Trophoblast cell (in vitro differentiated cells and primary cell): ENCODE data around the gene ANO10.
"Not testable (repeated sequence)": the region's sequence is repeated elsewhere in the genome, so short reads cannot be mapped to it uniquely, and the experiment has no call there.

Experiments used
- DNase-seq, 2 donors: peaks; one replicate each; pipeline ENCODE4 v3.0.0-alpha.2; 2016
- H2AFZ ChIP-seq: 2 replicates; pipeline ENCODE4 v1.6.1; 2013; ENCODE audit warnings: low read length, moderate library complexity, mild to moderate bottlenecking; ENCODE audit not compliant: insufficient read depth, poor library complexity
- H2AK5ac ChIP-seq: 2 replicates; pipeline ENCODE4 v1.6.1; 2013; ENCODE audit warnings: mild to moderate bottlenecking, low read length
- H2BK120ac ChIP-seq: 2 replicates; pipeline ENCODE4 v1.6.1; 2013; ENCODE audit warnings: low read length, mild to moderate bottlenecking, moderate library complexity; ENCODE audit not compliant: insufficient read depth, poor library complexity
- H2BK12ac ChIP-seq: 2 replicates; pipeline ENCODE4 v1.6.1; 2013; ENCODE audit warnings: mild to moderate bottlenecking, low read length, moderate library complexity
- H2BK5ac ChIP-seq: 2 replicates; pipeline ENCODE4 v1.6.1; 2013; ENCODE audit warnings: low read length, low read depth, moderate library complexity, mild to moderate bottlenecking; ENCODE audit not compliant: poor library complexity
- H3K14ac ChIP-seq: 2 replicates; pipeline ENCODE4 v1.6.1; 2013; ENCODE audit warnings: mild to moderate bottlenecking, low read length
- H3K18ac ChIP-seq: 2 replicates; pipeline ENCODE4 v1.6.1; 2013; ENCODE audit warnings: mild to moderate bottlenecking, low read length
- H3K23ac ChIP-seq: 2 replicates; pipeline ENCODE4 v1.6.1; 2013; ENCODE audit warnings: low read length
- H3K27ac ChIP-seq: 2 replicates; pipeline ENCODE4 v1.5.1; 2013; ENCODE audit warnings: low read depth, mild to moderate bottlenecking, inconsistent platforms, low read length, moderate library complexity
- H3K27me3 ChIP-seq: 2 replicates; pipeline ENCODE4 v1.6.1; 2013; ENCODE audit warnings: inconsistent platforms, mild to moderate bottlenecking, low read length, moderate library complexity; ENCODE audit not compliant: insufficient read depth
- H3K36me3 ChIP-seq, 2 experiments: 1 replicate in 1 of 2; 2 replicates in 1 of 2; pipeline ENCODE4 v1.6.1; 2013; ENCODE audit warnings: low read length in 2 of 2, mild to moderate bottlenecking in 2 of 2, moderate library complexity in 1 of 2; ENCODE audit not compliant: insufficient read depth in 2 of 2, control insufficient read depth in 1 of 2
- H3K4ac ChIP-seq: 2 replicates; pipeline ENCODE4 v1.6.1; 2013; ENCODE audit warnings: low read depth, mild to moderate bottlenecking, low read length, moderate library complexity
- H3K4me1 ChIP-seq, 2 experiments: 1 replicate in 1 of 2; 2 replicates in 1 of 2; pipeline ENCODE4 v1.6.1; 2013; ENCODE audit warnings: low read length in 2 of 2, mild to moderate bottlenecking in 2 of 2, moderate library complexity in 1 of 2; ENCODE audit not compliant: insufficient read depth in 2 of 2, control insufficient read depth in 1 of 2
- H3K4me2 ChIP-seq: 2 replicates; pipeline ENCODE4 v1.6.1; 2013; ENCODE audit warnings: inconsistent platforms, mild to moderate bottlenecking, low read length, moderate library complexity
- H3K4me3 ChIP-seq: 2 replicates; pipeline ENCODE4 v1.5.1; 2013; ENCODE audit warnings: mild to moderate bottlenecking, low read depth, low read length, inconsistent platforms
- H3K79me1 ChIP-seq: one replicate; pipeline ENCODE4 v1.6.1; 2013; ENCODE audit warnings: low read length
- H3K79me2 ChIP-seq: 2 replicates; pipeline ENCODE4 v1.6.1; 2013; ENCODE audit warnings: low read length, mild to moderate bottlenecking; ENCODE audit not compliant: control insufficient read depth, insufficient read depth, poor library complexity
- H3K9ac ChIP-seq: 2 replicates; pipeline ENCODE4 v1.6.1; 2013; ENCODE audit warnings: mild to moderate bottlenecking, low read length
- H3K9me3 ChIP-seq: 2 replicates; pipeline ENCODE4 v1.6.1; 2013; ENCODE audit warnings: low read depth, mild to moderate bottlenecking, control low read depth, inconsistent platforms, low read length; ENCODE audit not compliant: insufficient read depth
- H4K12ac ChIP-seq: 2 replicates; pipeline ENCODE4 v1.6.1; 2013; ENCODE audit warnings: low read depth, mild to moderate bottlenecking, low read length, moderate library complexity
- H4K8ac ChIP-seq: 2 replicates; pipeline ENCODE4 v1.6.1; 2013; ENCODE audit warnings: low read depth, mild to moderate bottlenecking, low read length, moderate library complexity
- H4K91ac ChIP-seq: one replicate; pipeline ENCODE4 v1.6.1; 2013; ENCODE audit warnings: low read depth, mild to moderate bottlenecking, low read length, moderate library complexity
- WGBS: extraction: QIAGEN DNeasy Blood & Tissue Kit; methylation state at CpG from one replicate; pipeline ENCODE4 v1.1.7; 2013; ENCODE audit warnings: missing lambda C conversion rate; ENCODE audit not compliant: insufficient read length, insufficient coverage; ENCODE audit errors: extremely low coverage; 5-methylcytosine and 5-hydroxymethylcytosine counted together

The ANO10 gene

GRCh38 chr3:43497422-43497821 is 124.4 kb downstream of the ANO10 start:
- H3K9ac ChIP-seq: no peak overlapping the region
- H4K8ac ChIP-seq: no peak overlapping the region
- H3K79me2 ChIP-seq: no peaks in the 10 kb centered on the region
- no peak overlapping the region for H3K18ac ChIP-seq
- no peak overlapping the region for H3K27ac ChIP-seq
- peaks cover 2% of the 10 kb centered on the region for H3K79me1 ChIP-seq
- no peaks in the 10 kb centered on the region for H3K9me3 ChIP-seq
- no peak overlapping the region for H2AK5ac ChIP-seq
- no peak overlapping the region for H2BK12ac ChIP-seq
- no peak overlapping the region for H2AFZ ChIP-seq
- no peak overlapping the region for H4K12ac ChIP-seq
- H3K4me1 ChIP-seq: no peaks in the 10 kb centered on the region
- no peaks in the 10 kb centered on the region for H3K36me3 ChIP-seq
- H2BK120ac ChIP-seq: no peak overlapping the region
- H3K23ac ChIP-seq: no peak overlapping the region
- no peak for DNase-seq
- H3K4ac ChIP-seq: no peak overlapping the region
- no peak overlapping the region for H2BK5ac ChIP-seq
- H3K27me3 ChIP-seq: no peaks in the 10 kb centered on the region
- H3K4me2 ChIP-seq: no peak overlapping the region
- H3K4me3 ChIP-seq: no peak overlapping the region
- no peak overlapping the region for H3K14ac ChIP-seq
- no peak overlapping the region for H4K91ac ChIP-seq

GRCh38 chr3:43496740-43497375 is 125.0 kb downstream of the ANO10 start:
- no CpG with 5 or more reads among the region's 3 CpGs for WGBS
- Histone ChIP-seq H3K14ac (no peak overlapping the region), H3K79me2 (no peaks in the 10 kb centered on the region), H3K4me3 (no peak overlapping the region), H2BK5ac (no peak overlapping the region), H3K27me3 (no peaks in the 10 kb centered on the region), H4K8ac (no peak overlapping the region), H3K23ac (no peak overlapping the region), H3K79me1 (no peaks in the 10 kb centered on the region), H2AFZ (no peak overlapping the region), H3K9ac (no peak overlapping the region), H2BK120ac (no peak overlapping the region), H2BK12ac (no peak overlapping the region), H3K4me2 (no peak overlapping the region), H3K27ac (no peak overlapping the region), H3K9me3 (no peaks in the 10 kb centered on the region), H3K4me1 (no peaks in the 10 kb centered on the region), H4K91ac (no peak overlapping the region), H4K12ac (no peak overlapping the region), H3K18ac (no peak overlapping the region), H3K4ac (no peak overlapping the region), H2AK5ac (no peak overlapping the region), H3K36me3 (no peaks in the 10 kb centered on the region)
- no peak for DNase-seq

- H2AFZ ChIP-seq, H2AK5ac ChIP-seq, H3K4me2 ChIP-seq, H3K27me3 ChIP-seq, DNase-seq, H3K79me2 ChIP-seq, H2BK12ac ChIP-seq, H2BK5ac ChIP-seq, H3K14ac ChIP-seq, H3K79me1 ChIP-seq, H3K27ac ChIP-seq, H2BK120ac ChIP-seq, H3K23ac ChIP-seq, H4K12ac ChIP-seq, H3K36me3 ChIP-seq, H3K4me3 ChIP-seq, H4K91ac ChIP-seq, H4K8ac ChIP-seq, H3K9ac ChIP-seq, H3K4ac ChIP-seq, H3K18ac ChIP-seq, H3K9me3 ChIP-seq, H3K4me1 ChIP-seq: not testable (repeated sequence)
- no CpG with 5 or more reads among the region's 4 CpGs for WGBS
Observed at GRCh38 chr3:43492932-43493331, 128.9 kb downstream of the ANO10 start.

DNA sequence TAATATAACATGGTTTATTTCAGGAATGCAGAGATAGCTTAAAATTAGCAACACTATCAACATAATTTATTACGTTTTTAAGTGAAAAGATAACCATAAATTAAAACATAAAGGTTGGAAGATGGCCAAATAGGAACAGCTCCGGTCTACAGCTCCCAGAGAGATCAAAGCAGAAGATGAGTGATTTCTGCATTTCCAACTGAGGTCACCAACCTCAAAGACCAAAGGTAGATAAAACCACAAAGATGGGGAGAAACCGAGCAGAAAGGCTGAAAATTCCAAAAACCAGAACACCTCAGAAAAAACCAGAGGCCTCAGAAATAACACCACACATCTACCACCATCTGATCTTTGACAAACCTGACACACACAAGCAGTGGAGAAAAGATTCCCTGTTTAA is 130.0 kb downstream of the ANO10 start:
- not testable (repeated sequence) for H4K91ac ChIP-seq, H3K27me3 ChIP-seq, H3K27ac ChIP-seq, H2BK5ac ChIP-seq, H3K4ac ChIP-seq, H3K14ac ChIP-seq, H3K36me3 ChIP-seq, H3K4me1 ChIP-seq, H3K9me3 ChIP-seq, H4K12ac ChIP-seq, H3K4me2 ChIP-seq, H2AK5ac ChIP-seq, H3K79me1 ChIP-seq, H2BK12ac ChIP-seq, H3K4me3 ChIP-seq, H4K8ac ChIP-seq, H3K9ac ChIP-seq, H2BK120ac ChIP-seq, H3K23ac ChIP-seq, H3K79me2 ChIP-seq, H2AFZ ChIP-seq, H3K18ac ChIP-seq, DNase-seq
- WGBS: no CpG with 5 or more reads among the region's 3 CpGs
